Neural cell (in vitro differentiated cells): ENCODE measurements around the gene VPS72. TPM values are rescaled to one million over a fixed set of nuclear protein-coding genes. Genes with fewer than 3 reads are reported as not detected.

ENCODE experiments used
- H2AFZ ChIP-seq: fragments of 200-600, 300-800 bp; sonication (generic), shearing (Covaris generic); 2 replicates; pipeline ENCODE4 v1.6.0; 2014; ENCODE audit warnings: low read depth, mild to moderate bottlenecking, antibody characterized with exemption, low read length, moderate library complexity
- H3F3A ChIP-seq: fragments of 200-600 bp; shearing (Covaris generic); 2 replicates; pipeline ENCODE4 v1.6.1; 2016; ENCODE audit warnings: mild to moderate bottlenecking, moderate library complexity, mixed read lengths, antibody characterized with exemption, low read length; ENCODE audit not compliant: insufficient read depth, poor library complexity, severe bottlenecking
- H3K27ac ChIP-seq: fragments of 200-600, 300-800 bp; sonication (generic), shearing (Covaris generic); 2 replicates; pipeline ENCODE4 v1.5.1; 2014; ENCODE audit warnings: mild to moderate bottlenecking, low read length, moderate library complexity
- H3K27me3 ChIP-seq: fragments of 300-800, 200-600 bp; sonication (generic), shearing (Covaris generic); 2 replicates; pipeline ENCODE4 v1.6.0; 2014; ENCODE audit warnings: mild to moderate bottlenecking, low read depth, low read length, moderate library complexity; ENCODE audit not compliant: insufficient read depth
- H3K36me3 ChIP-seq: fragments of 300-800, 200-600 bp; sonication (generic), shearing (Covaris generic); 2 replicates; pipeline ENCODE4 v1.5.1; 2014; ENCODE audit warnings: mild to moderate bottlenecking, antibody characterized with exemption, low read length, moderate library complexity; ENCODE audit not compliant: insufficient read depth
- H3K4me2 ChIP-seq: fragments of 300-800, 200-600 bp; sonication (generic), shearing (Covaris generic); 2 replicates; pipeline ENCODE4 v1.6.0; 2014; ENCODE audit warnings: mild to moderate bottlenecking, low read length
- H3K4me3 ChIP-seq: fragments of 300-800, 200-600 bp; sonication (generic), shearing (Covaris generic); 2 replicates; pipeline ENCODE4 v1.5.1; 2014; ENCODE audit warnings: mild to moderate bottlenecking, low read length, moderate library complexity
- H3K79me2 ChIP-seq: fragments of 200-600 bp; shearing (Covaris generic); replicated peaks from 2 replicates; pipeline ENCODE4 v1.6.0; 2014; ENCODE audit warnings: mild to moderate bottlenecking, low read length, moderate library complexity; ENCODE audit not compliant: insufficient read depth
- H3K9ac ChIP-seq: fragments of 300-800, 200-600 bp; sonication (generic), shearing (Covaris generic); 2 replicates; pipeline ENCODE4 v1.6.1; 2016; ENCODE audit warnings: mild to moderate bottlenecking, low read length, mixed read lengths
- H3K9me2 ChIP-seq: fragments of 200-600 bp; shearing (Covaris generic); 2 replicates; pipeline ENCODE4 v1.6.1; 2016; ENCODE audit warnings: mild to moderate bottlenecking, low read length, mixed read lengths; ENCODE audit not compliant: insufficient read depth
- H3K9me3 ChIP-seq: fragments of 200-600, 300-800 bp; sonication (generic), shearing (Covaris generic); 2 replicates; pipeline ENCODE4 v1.6.1; 2016; ENCODE audit warnings: mild to moderate bottlenecking, mixed run types, low read length, moderate library complexity, mixed read lengths
- H4K20me1 ChIP-seq: fragments of 200-600 bp; shearing (Covaris generic); 2 replicates; pipeline ENCODE4 v1.6.1; 2016; ENCODE audit warnings: mild to moderate bottlenecking, mixed run types; ENCODE audit not compliant: insufficient read depth
- EP300 ChIP-seq: fragments of 450-650 bp; conservative IDR thresholded peaks from 2 replicates; pipeline ENCODE4 v1.6.1; 2014; ENCODE audit warnings: antibody characterized with exemption, mild to moderate bottlenecking, moderate library complexity; ENCODE audit not compliant: poor library complexity, severe bottlenecking
- EZH2 ChIP-seq: fragments of 200-600, 300-800 bp; shearing (Covaris generic), sonication (generic); IDR thresholded peaks from 2 replicates; pipeline ENCODE4 v1.6.1; 2014; ENCODE audit warnings: antibody characterized with exemption, low read length, borderline replicate concordance, mild to moderate bottlenecking; ENCODE audit not compliant: insufficient read depth, poor library complexity, severe bottlenecking
- MXI1 ChIP-seq: fragments of 450-650 bp; conservative IDR thresholded peaks from 2 replicates; pipeline ENCODE4 v1.6.1; 2014; ENCODE audit warnings: antibody characterized with exemption, mild to moderate bottlenecking; ENCODE audit not compliant: poor library complexity, severe bottlenecking
- POLR2AphosphoS5 ChIP-seq: IDR thresholded peaks from 2 replicates; pipeline ENCODE4 v1.6.1; 2012
- RAD21 ChIP-seq: fragments of 450-650 bp; conservative IDR thresholded peaks from 2 replicates; pipeline ENCODE4 v1.6.1; 2014; ENCODE audit warnings: antibody characterized with exemption, mild to moderate bottlenecking, moderate library complexity
- SMC3 ChIP-seq: fragments of 450-650 bp; conservative IDR thresholded peaks from 2 replicates; pipeline ENCODE4 v1.6.1; 2014; ENCODE audit warnings: antibody characterized with exemption, mild to moderate bottlenecking, moderate library complexity; ENCODE audit not compliant: poor library complexity
- TAF1 ChIP-seq: IDR thresholded peaks from 2 replicates; pipeline ENCODE4 v1.6.1; 2012; ENCODE audit warnings: low read depth
- polyA plus RNA-seq: library from polyadenylated mRNA; depleted of rRNA; stranded (reverse); fragments of >200 nt; gene quantifications from 2 replicates; pipeline ENCODE4 v1.2.3, GENCODE V29; 2014
- TF ChIP-seq, protein P1 (sequence below): fragments of 450-650 bp; IDR thresholded peaks from 2 replicates; pipeline ENCODE4 v1.5.1; 2014; ENCODE audit warnings: antibody characterized with exemption, mild to moderate bottlenecking, moderate library complexity; ENCODE audit not compliant: poor library complexity, severe bottlenecking
- TF ChIP-seq, protein P2 (sequence below): IDR thresholded peaks from 2 replicates; pipeline ENCODE4 v1.6.1; 2012; ENCODE audit warnings: borderline replicate concordance

Gene VPS72
- polyA plus RNA-seq, 1 donor from 2014 or later: 232 TPM

GRCh38 chr1:151237678-151238466 lies 47.9 kb upstream of the VPS72 start:
- TF ChIP-seq TAF1 (no peak), EZH2 (no peak), POLR2AphosphoS5 (no peak), RAD21 (no peak), MXI1 (no peak), EP300 (no peak), SMC3 (no peak)
- TF ChIP-seq, protein P1, sequence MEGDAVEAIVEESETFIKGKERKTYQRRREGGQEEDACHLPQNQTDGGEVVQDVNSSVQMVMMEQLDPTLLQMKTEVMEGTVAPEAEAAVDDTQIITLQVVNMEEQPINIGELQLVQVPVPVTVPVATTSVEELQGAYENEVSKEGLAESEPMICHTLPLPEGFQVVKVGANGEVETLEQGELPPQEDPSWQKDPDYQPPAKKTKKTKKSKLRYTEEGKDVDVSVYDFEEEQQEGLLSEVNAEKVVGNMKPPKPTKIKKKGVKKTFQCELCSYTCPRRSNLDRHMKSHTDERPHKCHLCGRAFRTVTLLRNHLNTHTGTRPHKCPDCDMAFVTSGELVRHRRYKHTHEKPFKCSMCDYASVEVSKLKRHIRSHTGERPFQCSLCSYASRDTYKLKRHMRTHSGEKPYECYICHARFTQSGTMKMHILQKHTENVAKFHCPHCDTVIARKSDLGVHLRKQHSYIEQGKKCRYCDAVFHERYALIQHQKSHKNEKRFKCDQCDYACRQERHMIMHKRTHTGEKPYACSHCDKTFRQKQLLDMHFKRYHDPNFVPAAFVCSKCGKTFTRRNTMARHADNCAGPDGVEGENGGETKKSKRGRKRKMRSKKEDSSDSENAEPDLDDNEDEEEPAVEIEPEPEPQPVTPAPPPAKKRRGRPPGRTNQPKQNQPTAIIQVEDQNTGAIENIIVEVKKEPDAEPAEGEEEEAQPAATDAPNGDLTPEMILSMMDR: no peak
- TF ChIP-seq, protein P2, sequence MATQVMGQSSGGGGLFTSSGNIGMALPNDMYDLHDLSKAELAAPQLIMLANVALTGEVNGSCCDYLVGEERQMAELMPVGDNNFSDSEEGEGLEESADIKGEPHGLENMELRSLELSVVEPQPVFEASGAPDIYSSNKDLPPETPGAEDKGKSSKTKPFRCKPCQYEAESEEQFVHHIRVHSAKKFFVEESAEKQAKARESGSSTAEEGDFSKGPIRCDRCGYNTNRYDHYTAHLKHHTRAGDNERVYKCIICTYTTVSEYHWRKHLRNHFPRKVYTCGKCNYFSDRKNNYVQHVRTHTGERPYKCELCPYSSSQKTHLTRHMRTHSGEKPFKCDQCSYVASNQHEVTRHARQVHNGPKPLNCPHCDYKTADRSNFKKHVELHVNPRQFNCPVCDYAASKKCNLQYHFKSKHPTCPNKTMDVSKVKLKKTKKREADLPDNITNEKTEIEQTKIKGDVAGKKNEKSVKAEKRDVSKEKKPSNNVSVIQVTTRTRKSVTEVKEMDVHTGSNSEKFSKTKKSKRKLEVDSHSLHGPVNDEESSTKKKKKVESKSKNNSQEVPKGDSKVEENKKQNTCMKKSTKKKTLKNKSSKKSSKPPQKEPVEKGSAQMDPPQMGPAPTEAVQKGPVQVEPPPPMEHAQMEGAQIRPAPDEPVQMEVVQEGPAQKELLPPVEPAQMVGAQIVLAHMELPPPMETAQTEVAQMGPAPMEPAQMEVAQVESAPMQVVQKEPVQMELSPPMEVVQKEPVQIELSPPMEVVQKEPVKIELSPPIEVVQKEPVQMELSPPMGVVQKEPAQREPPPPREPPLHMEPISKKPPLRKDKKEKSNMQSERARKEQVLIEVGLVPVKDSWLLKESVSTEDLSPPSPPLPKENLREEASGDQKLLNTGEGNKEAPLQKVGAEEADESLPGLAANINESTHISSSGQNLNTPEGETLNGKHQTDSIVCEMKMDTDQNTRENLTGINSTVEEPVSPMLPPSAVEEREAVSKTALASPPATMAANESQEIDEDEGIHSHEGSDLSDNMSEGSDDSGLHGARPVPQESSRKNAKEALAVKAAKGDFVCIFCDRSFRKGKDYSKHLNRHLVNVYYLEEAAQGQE: no peak
- no peak overlapping the region for H3K4me3 ChIP-seq
- no peaks in the 10 kb centered on the region for H4K20me1 ChIP-seq
- H3K27me3 ChIP-seq: no peaks in the 10 kb centered on the region
- H3K79me2 ChIP-seq: no peaks in the 10 kb centered on the region
- no peak overlapping the region for H3K4me2 ChIP-seq
- H3K9me2 ChIP-seq: no peaks in the 10 kb centered on the region
- no peak overlapping the region for H3K27ac ChIP-seq
- no peak overlapping the region for H2AFZ ChIP-seq
- H3K36me3 ChIP-seq: no peaks in the 10 kb centered on the region
- H3F3A ChIP-seq: no peaks in the 10 kb centered on the region
- no peaks in the 10 kb centered on the region for H3K9me3 ChIP-seq
- no peak overlapping the region for H3K9ac ChIP-seq

DNA sequence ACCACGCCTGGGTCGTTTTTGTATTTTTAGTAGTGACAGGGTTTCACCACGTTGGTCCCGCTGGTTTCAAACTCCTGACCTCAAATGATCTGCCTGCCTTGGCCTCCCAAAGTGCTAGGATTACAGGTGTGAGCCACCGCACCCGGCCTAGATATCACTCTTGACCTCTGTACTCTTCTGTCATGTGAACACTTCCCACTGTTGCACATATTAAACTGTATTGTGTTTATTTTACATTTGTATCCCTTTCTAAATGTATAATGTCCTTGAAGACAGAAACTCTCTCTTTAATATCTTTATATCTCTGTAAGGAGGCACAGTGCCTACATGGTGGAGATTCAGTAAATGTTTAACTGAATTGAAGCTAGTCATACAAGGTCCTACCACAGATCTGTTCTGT lies 45.2 kb upstream of the VPS72 start:
- TF ChIP-seq POLR2AphosphoS5 (no peak), RAD21 (no peak), SMC3 (no peak), MXI1 (no peak), EZH2 (no peak), TAF1 (no peak), EP300 (no peak)
- TF ChIP-seq, protein P2: no peak
- TF ChIP-seq, protein P1: no peak
- no peak overlapping the region for H3K9ac ChIP-seq
- no peak overlapping the region for H3K4me2 ChIP-seq
- no peak overlapping the region for H3K4me3 ChIP-seq
- H3K36me3 ChIP-seq: no peaks in the 10 kb centered on the region
- no peaks in the 10 kb centered on the region for H3K79me2 ChIP-seq
- H4K20me1 ChIP-seq: no peaks in the 10 kb centered on the region
- H3K9me3 ChIP-seq: no peaks in the 10 kb centered on the region
- H3F3A ChIP-seq: no peaks in the 10 kb centered on the region
- no peak overlapping the region for H3K27ac ChIP-seq
- H2AFZ ChIP-seq: no peak overlapping the region
- H3K27me3 ChIP-seq: no peaks in the 10 kb centered on the region
- H3K9me2 ChIP-seq: no peaks in the 10 kb centered on the region
